ENCODE measurements around the gene AFMID. TPM values are rescaled to one million over a fixed set of nuclear protein-coding genes. Genes with fewer than 3 reads are reported as not detected.

The AFMID gene
- total RNA-seq, 2 donors from 2014 or later, result 78.9 to 94.6 TPM

DNA sequence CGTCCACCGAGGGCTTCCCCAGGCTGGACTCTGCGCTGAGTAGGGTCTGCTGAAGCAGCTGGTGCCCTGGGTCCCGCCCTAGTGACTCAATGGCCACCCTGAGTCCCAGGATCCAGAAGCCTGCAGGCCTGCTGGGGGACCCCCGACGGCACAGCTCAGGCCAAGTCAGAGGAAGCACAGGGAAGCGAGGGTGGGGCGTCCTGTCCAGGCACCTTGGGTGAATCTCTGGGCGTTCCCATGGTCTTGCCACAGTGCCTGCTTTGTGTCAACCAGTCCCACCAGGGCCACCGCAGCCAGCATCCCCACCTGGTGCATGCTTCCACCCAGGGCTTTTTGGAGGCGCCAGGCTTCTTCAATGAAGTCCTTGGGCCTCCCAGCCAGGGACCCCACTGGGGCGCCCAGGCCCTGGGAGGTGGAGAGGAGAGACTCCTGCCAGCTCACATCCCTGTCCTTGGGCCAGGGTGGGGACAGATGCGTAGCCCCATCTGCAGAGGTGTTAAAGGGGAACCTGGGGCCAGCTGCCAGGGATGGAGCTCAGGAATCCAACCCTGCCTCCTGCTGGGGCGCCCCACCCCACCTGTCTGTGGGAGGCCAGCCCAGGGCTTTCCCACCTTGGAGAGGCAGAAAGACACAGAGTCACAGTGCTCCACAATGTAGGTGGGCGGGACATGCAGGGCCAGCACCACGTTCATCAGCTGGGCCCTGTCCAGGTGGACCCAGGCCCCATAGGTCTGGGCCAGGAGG is 62.1 kb downstream of the AFMID start:
- peaks cover 23% of the 10 kb centered on the region for H3K4me1 ChIP-seq
- TF ChIP-seq, protein P1, sequence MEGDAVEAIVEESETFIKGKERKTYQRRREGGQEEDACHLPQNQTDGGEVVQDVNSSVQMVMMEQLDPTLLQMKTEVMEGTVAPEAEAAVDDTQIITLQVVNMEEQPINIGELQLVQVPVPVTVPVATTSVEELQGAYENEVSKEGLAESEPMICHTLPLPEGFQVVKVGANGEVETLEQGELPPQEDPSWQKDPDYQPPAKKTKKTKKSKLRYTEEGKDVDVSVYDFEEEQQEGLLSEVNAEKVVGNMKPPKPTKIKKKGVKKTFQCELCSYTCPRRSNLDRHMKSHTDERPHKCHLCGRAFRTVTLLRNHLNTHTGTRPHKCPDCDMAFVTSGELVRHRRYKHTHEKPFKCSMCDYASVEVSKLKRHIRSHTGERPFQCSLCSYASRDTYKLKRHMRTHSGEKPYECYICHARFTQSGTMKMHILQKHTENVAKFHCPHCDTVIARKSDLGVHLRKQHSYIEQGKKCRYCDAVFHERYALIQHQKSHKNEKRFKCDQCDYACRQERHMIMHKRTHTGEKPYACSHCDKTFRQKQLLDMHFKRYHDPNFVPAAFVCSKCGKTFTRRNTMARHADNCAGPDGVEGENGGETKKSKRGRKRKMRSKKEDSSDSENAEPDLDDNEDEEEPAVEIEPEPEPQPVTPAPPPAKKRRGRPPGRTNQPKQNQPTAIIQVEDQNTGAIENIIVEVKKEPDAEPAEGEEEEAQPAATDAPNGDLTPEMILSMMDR (IDR thresholded peaks at IDR 0.05), result no peak
- no peak for TF ChIP-seq POLR2A (IDR thresholded peaks at IDR 0.05)
- no peak overlapping the region for H3K27ac ChIP-seq
- DNase-seq (peak in 1 of 4 donors; percentile 12), ATAC-seq (no peak)
- H3K27me3 ChIP-seq, result no peaks in the 10 kb centered on the region
- WGBS, 2 donors, result 76% methylated on average over 16 of the region's 16 CpGs; no CpG with 5 or more reads in 1 of the 2 donors
- intact Hi-C loops (cut with DNase I), result no loop called here
- H3K9me3 ChIP-seq, result no peaks in the 10 kb centered on the region
- no peaks in the 10 kb centered on the region for H3K36me3 ChIP-seq (replicated peaks in 1 of 2; ENCODE audit: insufficient read depth in 1 of 2, low read depth in 2 of 2)
- H3K4me3 ChIP-seq, result no peak overlapping the region

DNA sequence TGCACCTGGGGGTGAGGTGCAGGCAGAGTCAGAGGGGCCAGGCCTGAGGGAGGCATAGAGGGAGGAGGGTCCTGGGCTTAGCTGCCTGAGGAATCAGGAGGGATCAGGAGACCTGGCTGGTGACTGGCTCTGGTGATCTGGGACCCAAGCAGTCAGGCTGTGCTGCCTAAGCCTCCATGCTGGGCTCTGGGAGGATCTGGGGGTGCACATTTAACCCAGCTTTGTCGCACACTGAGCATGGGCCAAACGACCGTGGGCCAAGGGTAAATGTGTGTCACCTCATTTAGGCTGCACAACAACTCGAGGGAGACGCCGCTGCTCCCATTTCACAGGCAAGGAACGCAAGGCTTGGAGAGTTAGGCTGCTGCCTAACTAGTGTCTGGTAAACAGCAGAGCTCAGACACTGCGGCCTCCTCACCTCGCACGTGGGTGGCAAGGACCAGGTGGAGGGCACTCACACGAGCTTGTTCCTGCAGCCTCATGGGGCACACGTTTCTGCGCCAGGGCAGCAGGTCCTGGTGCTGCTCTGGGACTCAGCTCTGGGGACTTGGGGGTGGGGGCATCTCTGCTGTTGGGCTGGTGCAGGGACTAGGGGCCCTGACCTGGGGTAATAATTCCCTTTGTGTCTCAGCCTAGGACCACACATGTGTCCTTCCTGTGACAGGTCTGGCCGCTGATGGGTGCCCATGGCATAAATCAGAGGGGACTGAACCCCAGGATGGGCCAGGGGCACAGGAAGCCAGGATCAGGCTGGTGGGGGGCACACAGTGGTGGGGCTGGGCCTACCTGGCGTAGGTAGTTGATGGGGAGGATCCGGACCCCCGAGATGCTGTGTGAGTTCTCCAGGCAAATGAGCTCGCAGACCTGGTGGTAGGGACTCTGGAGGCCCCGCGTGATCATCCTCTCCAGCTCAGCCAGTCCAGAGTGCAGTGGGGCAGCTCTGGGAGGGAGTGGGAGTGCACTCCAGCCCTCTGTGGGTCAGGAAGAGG is 63.0 kb downstream of the AFMID start:
- no peak for ATAC-seq
- H3K4me1 ChIP-seq, result peaks cover 23% of the 10 kb centered on the region
- no peaks in the 10 kb centered on the region for H3K27me3 ChIP-seq
- H3K27ac ChIP-seq, result no peak overlapping the region
- intact Hi-C loops (cut with DNase I), result loop anchor here (5.0 kb wide), 1 partner anchor 138 kb away; no protein-coding TSS in a partner anchor
- 61 to 80% methylated on average over 2 to 19 of the region's 20 CpGs for WGBS, 2 donors
- H3K9me3 ChIP-seq, result no peaks in the 10 kb centered on the region
- no peak overlapping the region for H3K4me3 ChIP-seq
- H3K36me3 ChIP-seq (replicated peaks in 1 of 2; ENCODE audit: insufficient read depth in 1 of 2, low read depth in 2 of 2), result no peaks in the 10 kb centered on the region
- no peak for TF ChIP-seq POLR2A (IDR thresholded peaks at IDR 0.05)
- TF ChIP-seq, protein P1 (IDR thresholded peaks at IDR 0.05), result no peak
- peak in 1 of 4 donors; percentile 11 for DNase-seq

DNA sequence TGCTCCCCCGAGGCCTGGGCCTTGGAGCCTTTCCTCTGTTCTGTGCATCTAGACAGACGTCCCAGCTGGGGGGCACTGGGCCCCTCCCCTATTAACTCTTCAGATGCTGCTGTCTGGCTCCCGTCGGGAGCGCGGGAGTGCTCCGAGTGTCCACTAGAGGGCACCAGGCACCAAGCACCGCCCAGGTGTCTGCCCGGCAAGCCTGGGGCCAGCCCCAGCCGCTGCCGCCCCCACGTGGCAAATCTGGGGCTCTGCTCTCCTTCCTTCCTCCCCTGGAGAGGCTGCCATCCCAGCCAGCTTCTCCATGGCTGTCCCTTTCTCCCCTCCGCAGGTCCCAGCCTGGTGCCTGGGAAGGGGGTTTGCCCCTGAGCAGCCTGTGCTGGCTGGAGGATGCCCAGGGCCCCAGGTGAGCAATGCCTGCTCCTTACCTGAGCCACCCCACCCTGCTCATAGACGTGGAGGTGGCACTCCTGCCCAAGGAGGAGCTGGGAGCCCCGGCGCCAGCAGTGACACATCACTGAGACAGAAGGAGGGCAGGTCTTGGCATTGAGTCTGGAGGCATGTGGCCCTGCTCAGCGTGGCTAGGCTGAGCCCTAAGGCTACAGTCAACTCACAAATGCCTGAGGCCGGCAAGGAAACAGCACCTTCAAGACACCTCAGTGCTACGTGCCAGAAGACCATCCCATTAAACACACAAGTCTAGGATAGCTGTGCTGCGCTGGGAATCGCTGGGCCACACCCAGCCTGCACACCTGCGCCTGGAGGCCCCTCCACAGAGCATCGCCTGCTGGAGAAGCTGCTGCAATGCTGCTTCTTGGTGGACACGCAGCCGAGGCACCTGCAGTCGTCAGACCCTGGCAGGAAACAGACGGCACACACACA is 64.0 kb downstream of the AFMID start:
- DNase-seq (peak; percentile 86 to 87 (median 87)), ATAC-seq (peak; percentile 91)
- Histone ChIP-seq H3K36me3 (replicated peaks in 1 of 2; ENCODE audit: insufficient read depth in 1 of 2, low read depth in 2 of 2) (no peaks in the 10 kb centered on the region), H3K4me1 (peaks cover 23% of the 10 kb centered on the region), H3K27me3 (no peaks in the 10 kb centered on the region), H3K4me3 (no peak overlapping the region), H3K27ac (peak overlapping the region in 1 of 4 donors; percentile 29), H3K9me3 (no peaks in the 10 kb centered on the region)
- TF ChIP-seq, protein P1 (IDR thresholded peaks at IDR 0.05), result peak; percentile 98 to 100 (median 99)
- TF ChIP-seq POLR2A (IDR thresholded peaks at IDR 0.05), result no peak
- 23 to 24% methylated on average over 3 to 26 of the region's 27 CpGs for whole genome bisulfite sequencing, 2 donors
- intact Hi-C loops (cut with DNase I), result loop anchor here (5.0 kb wide), 1 partner anchor 139 kb away; no protein-coding TSS in a partner anchor

DNA sequence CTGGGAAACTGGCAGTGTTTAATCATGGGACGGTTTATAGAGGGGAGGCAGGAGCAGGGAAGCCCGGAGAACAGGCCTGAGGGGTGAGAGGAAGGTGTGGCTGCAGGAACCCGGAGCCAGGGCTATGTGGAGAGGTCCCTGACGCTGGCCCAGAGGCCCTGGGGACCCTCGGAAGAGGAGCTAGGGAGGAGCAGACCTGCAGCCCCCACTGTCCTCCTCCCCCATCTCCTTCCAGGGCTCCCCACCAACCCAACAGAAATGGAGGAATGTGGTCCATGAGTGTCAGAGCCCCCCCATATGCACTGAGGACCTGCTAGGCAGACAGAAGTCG is 64.6 kb downstream of the AFMID start:
- Histone ChIP-seq H3K36me3 (replicated peaks in 1 of 2; ENCODE audit: insufficient read depth in 1 of 2, low read depth in 2 of 2) (no peaks in the 10 kb centered on the region), H3K4me3 (no peak overlapping the region), H3K27ac (no peak overlapping the region), H3K9me3 (no peaks in the 10 kb centered on the region), H3K27me3 (no peaks in the 10 kb centered on the region), H3K4me1 (peaks cover 23% of the 10 kb centered on the region)
- DNase-seq (peak in 1 of 4 donors; percentile 11), ATAC-seq (no peak)
- WGBS, 2 donors, result 48 to 52% methylated on average over 6 of the region's 6 CpGs
- TF ChIP-seq, protein P1 (IDR thresholded peaks at IDR 0.05), result no peak
- TF ChIP-seq POLR2A (IDR thresholded peaks at IDR 0.05), result no peak
- intact Hi-C loops (cut with DNase I), result loop anchor here (5.0 kb wide), 1 partner anchor 139 kb away; no protein-coding TSS in a partner anchor

All from body of pancreas (tissue), 4 donors.